Mucosa of descending colon (tissue), 3 donors: Measurements from ENCODE around the gene RHBDL1. TPM values are rescaled to one million over a fixed set of nuclear protein-coding genes. Genes with fewer than 3 reads are reported as not detected.

Experiments used
- ATAC-seq: fragments of 200-7000 bp; cut with Tn5 transposase; one replicate; pipeline ENCODE4 v1.9.1; 2020; ENCODE audit warnings: mild to moderate bottlenecking, moderate library complexity
- DNase-seq, 3 donors: peaks; one replicate each; pipeline ENCODE4 v3.0.0-alpha.2; 2020
- H3K36me3 ChIP-seq: fragments of 200-600 bp; one replicate; pipeline ENCODE4 v1.8.0; 2021; ENCODE audit warnings: low read depth, mild to moderate bottlenecking
- H3K4me1 ChIP-seq: fragments of 200-600 bp; one replicate; pipeline ENCODE4 v1.8.0; 2021; ENCODE audit warnings: low read depth, mild to moderate bottlenecking
- H3K4me3 ChIP-seq: fragments of 200-600 bp; one replicate; pipeline ENCODE4 v1.8.0; 2021; ENCODE audit warnings: mild to moderate bottlenecking
- H3K9me3 ChIP-seq: fragments of 200-600 bp; one replicate; pipeline ENCODE4 v1.8.0; 2021; ENCODE audit warnings: mild to moderate bottlenecking
- CTCF ChIP-seq: fragments of 200-600 bp; IDR thresholded peaks from one replicate; pipeline ENCODE4 v1.8.0; 2022; ENCODE audit warnings: antibody characterized with exemption, mild to moderate bottlenecking
- intact Hi-C, 2 donors: fragments of 100-400 bp; cut with DNase I in 1 of 2; cut with micrococcal nuclease in 1 of 2; formaldehyde crosslinking; loops; one replicate each; pipeline versions ENCODE4 v1.11.0 to v1.11.1; 2022; cut with DNase I, micrococcal nuclease
- total RNA-seq, 3 donors: library from RNA; stranded (reverse); fragmentation: NEBNext Ultra II Directional in 2 of 3; extraction: Animal tissue kit (Norgen Biotek cat#: 25700) in 2 of 3; gene quantifications; one replicate each; pipeline versions ENCODE4 v1.2.1 to v1.2.4, GENCODE V29; 2021 to 2023
- donor health status: DM: no; HTN: no; CAD: no; lungs with moderate emphysema.
- donor health status: DM: no; HTN: no; CAD: no.
- donor health status: DM: no; HTN: yes; CAD: no.

Gene RHBDL1
- total RNA-seq, 3 donors from 2014 or later: 2.8 to 3.4 (median 3.0) TPM

- no peak for TF ChIP-seq CTCF
- DNase-seq: no peak
- H3K36me3 ChIP-seq: no peaks in the 10 kb centered on the region
Observed at GRCh38 chr16:628321-629061, 47.0 kb upstream of the RHBDL1 start.

GRCh38 chr16:629185-629832 lies 46.2 kb upstream of the RHBDL1 start:
- no peaks in the 10 kb centered on the region for H3K36me3 ChIP-seq
- no peak for ATAC-seq
- H3K9me3 ChIP-seq: no peaks in the 10 kb centered on the region
- intact Hi-C loops: no loop called here
- H3K4me3 ChIP-seq: no peak overlapping the region
- no peak for TF ChIP-seq CTCF
- H3K4me1 ChIP-seq: peaks cover 13% of the 10 kb centered on the region
- peak in 1 of 3 donors; percentile 28 for DNase-seq

More at GRCh38 chr16:628321-629061, 47.0 kb upstream of the RHBDL1 start:
- no peaks in the 10 kb centered on the region for H3K9me3 ChIP-seq
- peaks cover 13% of the 10 kb centered on the region for H3K4me1 ChIP-seq
- no peak overlapping the region for H3K4me3 ChIP-seq
- no peak for ATAC-seq
- intact Hi-C loops: no loop called here

- intact Hi-C loops: no loop called here
- Histone ChIP-seq H3K36me3 (no peaks in the 10 kb centered on the region), H3K4me1 (peaks cover 13% of the 10 kb centered on the region)
Observed at GRCh38 chr16:629833-630248, 45.6 kb upstream of the RHBDL1 start.

GRCh38 chr16:630249-630814 lies 45.1 kb upstream of the RHBDL1 start:
- intact Hi-C loops: no loop called here
- H3K4me3 ChIP-seq: no peak overlapping the region
- no peak for TF ChIP-seq CTCF
- no peak for DNase-seq
- H3K36me3 ChIP-seq: no peaks in the 10 kb centered on the region
- ATAC-seq: peak; percentile 5
- no peaks in the 10 kb centered on the region for H3K9me3 ChIP-seq
- peaks cover 16% of the 10 kb centered on the region for H3K4me1 ChIP-seq

More at GRCh38 chr16:629833-630248, 45.6 kb upstream of the RHBDL1 start:
- DNase-seq (no peak), ATAC-seq (peak; percentile 4)
- no peak for TF ChIP-seq CTCF
- no peak overlapping the region for H3K4me3 ChIP-seq
- H3K9me3 ChIP-seq: no peaks in the 10 kb centered on the region

GRCh38 chr16:630815-631405 lies 44.6 kb upstream of the RHBDL1 start, which contains the start of gene WFIKKN1:
TSS of gene WFIKKN1 (plus strand) at chr16:630985. CDS start at chr16:631254, 269 bp downstream.
- TF ChIP-seq CTCF: no peak
- H3K4me1 ChIP-seq: peaks cover 19% of the 10 kb centered on the region

More at GRCh38 chr16:630815-631405, 44.6 kb upstream of the RHBDL1 start, which contains the start of gene WFIKKN1:
- Histone ChIP-seq H3K36me3 (no peaks in the 10 kb centered on the region), H3K4me3 (no peak within 1 kb of the TSS), H3K9me3 (no peaks in the 10 kb centered on the region)
- peak; percentile 41 to 76 (median 70) for DNase-seq
- intact Hi-C loops: no loop called here
- peak; percentile 16 for ATAC-seq
